T47D (cell line): ENCODE results near the gene TFIP11.

Experiments used
- DNase-seq, 2 experiments: peaks; one replicate each; pipeline versions ENCODE4 v3.0.0 to v3.0.0-alpha.2; 2011 to 2012; ENCODE audit warnings: low read depth in 1 of 2, low spot score in 1 of 2
- JUND ChIP-seq: IDR thresholded peaks from 2 replicates; pipeline ENCODE4 v1.6.1; 2012; ENCODE audit warnings: low read depth
- in situ Hi-C: cut with HindIII; loops from 2 replicates; pipeline ENCODE4 v1.10.0; 2016; ENCODE audit warnings: low sequenced_read_pairs, low pct_unique_long_range_greater_than_20kb

Gene TFIP11

DNA sequence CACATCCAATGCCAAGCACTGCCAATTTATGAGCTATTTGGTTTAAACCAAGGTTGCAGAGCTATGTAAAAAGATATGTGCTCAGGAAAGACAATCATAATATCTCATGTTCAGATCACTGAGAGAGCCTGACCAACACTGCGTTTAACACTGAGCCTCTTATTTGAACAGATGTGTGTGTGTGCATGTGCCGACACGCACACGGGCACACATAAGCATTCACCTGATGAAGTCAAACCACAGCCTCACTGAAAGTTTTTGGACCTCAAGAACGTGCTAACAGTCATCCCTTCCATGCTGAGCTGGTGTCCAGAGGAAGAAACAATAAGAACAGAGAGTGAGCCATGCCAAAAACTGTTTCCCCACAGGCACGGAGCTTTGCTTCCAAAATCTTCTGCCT, 52.1 kb downstream of the TFIP11 start:
- no peak for TF ChIP-seq JUND
- DNase-seq, result no peak
- in situ Hi-C loops, result no loop called here

DNA sequence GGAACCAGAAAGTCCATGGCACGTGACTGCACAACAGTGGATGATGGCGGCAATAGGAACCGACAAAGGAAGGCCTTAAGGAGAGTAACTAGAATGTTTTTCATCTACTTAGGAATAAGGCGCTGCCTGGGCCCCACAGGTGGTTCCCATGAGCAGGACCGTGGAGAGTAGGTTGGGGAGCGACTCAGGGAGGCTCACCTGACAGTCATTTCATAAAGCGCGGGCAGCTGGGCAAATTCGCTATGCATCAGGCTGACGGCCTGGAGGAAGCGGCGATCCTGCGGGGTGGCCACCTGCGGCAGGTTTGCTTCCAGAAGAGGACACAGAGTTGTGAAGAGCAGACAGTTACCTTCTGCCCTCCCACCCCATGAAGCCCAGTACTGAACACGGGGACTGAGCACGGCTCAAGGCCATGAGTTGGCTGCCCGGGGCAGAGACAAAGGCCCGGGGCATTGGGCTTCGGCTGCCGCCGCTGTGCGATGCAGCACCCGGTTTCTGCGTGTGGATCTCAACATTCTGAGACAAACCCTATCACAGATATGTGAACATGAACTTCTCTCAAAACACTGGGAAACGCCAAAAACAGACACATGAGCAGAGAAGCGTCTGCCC, 54.5 kb downstream of the TFIP11 start:
- no peak for TF ChIP-seq JUND
- in situ Hi-C loops, result no loop called here

DNA sequence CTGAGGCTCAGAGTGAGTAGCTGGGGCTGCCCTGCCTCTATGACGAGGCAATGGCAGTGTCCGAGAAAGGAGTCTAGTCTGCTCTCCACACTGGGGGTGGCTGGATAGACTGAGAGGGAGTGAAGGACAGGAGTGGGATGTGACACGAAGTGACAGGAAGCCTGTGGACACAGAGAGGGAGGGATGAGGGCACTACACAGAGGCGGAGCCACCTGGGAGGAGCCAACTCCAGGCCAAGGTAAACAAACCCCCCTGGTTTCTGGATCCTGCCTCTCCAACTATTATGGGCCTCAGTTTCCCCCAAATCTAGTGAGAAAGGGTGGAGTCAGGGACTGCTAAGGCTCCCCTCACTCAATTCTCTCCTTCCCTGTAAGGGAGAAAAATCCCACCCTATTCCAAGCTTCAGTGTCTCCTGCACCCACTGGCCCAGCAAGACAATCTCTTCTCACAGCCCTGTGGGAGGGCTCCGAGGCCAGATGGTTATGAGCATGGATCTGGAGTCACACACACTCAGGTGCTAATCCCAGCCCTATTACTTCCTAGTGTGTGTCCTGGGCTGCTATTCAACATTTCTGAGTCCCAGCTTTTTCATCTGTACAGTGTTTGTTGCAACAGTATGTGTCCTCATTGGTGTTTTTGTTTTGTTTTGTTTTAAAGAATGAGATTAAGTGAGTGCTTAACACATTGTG, 58.3 kb downstream of the TFIP11 start:
- in situ Hi-C loops, result no loop called here
- no peak for TF ChIP-seq JUND
- DNase-seq, result no peak

More for the DNA sequence above, 54.5 kb downstream of the TFIP11 start:
- no peak for DNase-seq

DNA sequence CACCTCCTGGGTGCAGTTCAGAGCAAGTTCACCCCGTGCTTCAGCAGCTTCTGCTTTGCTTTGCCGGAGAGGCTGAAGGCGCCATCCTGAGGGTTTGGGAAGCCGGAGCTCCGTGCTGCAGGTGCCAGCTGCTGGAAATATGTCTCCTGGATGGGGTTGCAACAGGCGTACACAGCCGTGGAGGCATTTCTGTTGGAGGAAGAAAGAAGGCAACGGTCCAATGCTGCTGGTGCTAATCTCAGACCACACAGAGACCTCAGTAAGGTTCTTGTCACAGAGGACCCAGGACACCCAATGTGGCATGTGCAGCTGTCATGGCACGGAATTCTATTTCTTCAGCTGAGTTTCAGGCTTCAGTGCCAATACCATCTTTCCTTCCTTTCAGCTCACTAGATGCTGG, 59.1 kb downstream of the TFIP11 start:
- no peak for TF ChIP-seq JUND
- in situ Hi-C loops, result no loop called here
- no peak for DNase-seq

DNA sequence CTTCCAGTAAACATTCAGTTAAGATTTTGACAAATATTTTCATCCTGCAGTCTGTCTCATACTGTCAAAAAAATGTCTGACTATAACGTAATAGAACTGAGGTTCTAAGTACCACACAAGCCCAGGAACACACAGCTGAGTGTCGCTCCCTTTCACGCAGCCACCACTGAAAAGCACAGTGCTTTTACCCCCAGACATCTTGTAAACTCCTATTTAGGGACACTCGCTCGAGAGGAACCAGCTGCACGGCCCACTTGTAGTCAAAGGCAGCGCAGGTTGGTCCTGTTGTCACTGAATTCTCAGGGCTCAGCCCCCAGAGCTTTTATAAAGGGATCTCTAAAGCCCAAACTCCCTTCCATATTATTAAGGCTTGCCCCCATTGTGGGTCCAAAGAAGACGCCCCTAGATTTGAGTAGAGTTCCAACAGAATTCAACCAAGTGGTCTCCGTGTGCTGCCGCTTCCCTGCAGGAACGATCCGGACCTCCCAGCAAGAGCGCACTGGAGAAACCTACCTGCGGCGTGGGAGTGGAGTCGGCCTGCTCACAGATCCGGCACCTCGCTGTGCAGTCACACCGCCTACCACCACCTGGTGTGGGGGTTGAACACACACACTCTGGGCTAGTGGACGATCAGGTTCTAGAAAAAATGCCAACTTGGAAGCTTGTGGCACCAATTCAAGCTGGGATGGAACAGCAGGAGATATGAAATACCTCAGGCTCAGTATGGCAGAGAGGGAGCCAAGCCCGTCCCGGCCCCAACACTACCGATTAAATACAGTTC, 59.8 kb downstream of the TFIP11 start:
- DNase-seq, result no peak
- in situ Hi-C loops, result no loop called here
- no peak for TF ChIP-seq JUND

DNA sequence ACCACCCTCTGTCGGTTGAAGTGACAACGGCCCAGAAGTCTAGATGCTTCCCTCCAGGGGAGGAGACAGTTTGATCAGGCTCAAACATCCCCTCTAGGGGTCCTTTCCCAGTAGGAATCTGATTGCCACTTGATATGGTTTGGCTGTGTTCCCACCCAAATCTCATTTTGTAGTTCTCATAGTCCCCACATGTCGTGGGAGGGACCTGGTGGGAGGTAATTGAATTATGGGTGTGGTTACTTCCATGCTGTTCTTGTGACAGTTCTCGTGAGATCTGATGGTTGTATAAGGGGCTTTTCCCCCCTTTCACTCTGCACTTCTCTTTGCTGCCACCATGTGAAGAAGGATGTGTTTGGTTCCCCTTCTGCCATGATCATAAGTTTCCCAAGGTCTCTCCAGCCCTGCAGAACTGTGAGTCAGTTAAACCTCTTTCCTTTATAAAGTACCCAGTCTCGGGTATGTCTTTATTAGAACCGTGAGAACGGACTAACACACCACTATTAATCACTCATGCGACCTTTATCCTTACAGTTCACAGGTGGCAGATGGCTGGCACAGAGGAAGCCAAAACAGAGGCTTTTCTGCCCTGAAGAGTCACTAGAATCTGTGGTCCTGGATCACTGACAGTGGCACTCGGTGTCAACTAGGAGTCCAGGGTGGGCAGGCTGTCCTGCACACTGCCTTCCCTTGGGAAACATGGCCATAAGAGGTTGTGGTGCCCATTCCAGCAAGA, 61.7 kb downstream of the TFIP11 start:
- in situ Hi-C loops, result no loop called here
- no peak for TF ChIP-seq JUND
- no peak for DNase-seq

DNA sequence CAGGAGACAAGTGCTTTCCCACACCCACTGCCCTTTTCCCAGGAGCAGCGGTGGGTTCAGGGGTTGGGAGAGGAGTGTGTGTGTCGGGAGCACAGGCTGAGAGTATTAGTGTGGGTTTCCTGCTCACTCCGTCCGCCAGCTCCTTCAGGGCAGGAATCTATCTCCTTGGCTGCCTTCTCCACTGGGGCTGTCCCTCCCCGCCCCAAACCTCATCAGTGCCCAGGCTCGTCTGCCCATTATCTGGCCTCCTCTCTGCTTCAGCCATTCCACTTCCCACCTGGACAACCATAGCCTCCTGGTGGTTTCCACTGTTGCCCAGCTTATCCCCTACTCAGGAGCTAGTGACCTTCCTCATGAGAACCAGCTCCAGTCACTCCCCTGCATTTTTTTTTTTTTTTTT, 63.3 kb downstream of the TFIP11 start:
- no peak for DNase-seq
- in situ Hi-C loops, result no loop called here
- no peak for TF ChIP-seq JUND

DNA sequence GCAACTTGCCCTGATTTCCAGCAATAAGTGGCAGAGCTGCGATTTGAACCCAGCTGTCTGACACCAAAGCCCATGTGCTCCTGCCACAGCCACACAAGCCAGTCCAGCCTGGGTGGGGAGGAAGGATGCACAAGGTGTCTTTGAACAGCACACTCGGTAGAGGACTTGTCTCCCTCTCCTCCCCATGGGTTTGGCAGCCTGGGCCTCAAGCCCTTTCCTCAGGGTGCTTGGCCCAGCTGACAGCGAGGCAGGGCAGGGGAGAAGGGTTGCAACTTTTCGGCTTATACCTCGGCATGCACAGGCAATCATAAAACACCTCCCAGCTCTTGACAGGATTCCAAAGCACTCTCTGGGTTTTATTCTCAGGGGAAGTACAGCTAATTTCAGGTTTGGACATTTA, 63.9 kb downstream of the TFIP11 start:
- in situ Hi-C loops, result no loop called here
- DNase-seq, result no peak
- TF ChIP-seq JUND, result no peak

DNA sequence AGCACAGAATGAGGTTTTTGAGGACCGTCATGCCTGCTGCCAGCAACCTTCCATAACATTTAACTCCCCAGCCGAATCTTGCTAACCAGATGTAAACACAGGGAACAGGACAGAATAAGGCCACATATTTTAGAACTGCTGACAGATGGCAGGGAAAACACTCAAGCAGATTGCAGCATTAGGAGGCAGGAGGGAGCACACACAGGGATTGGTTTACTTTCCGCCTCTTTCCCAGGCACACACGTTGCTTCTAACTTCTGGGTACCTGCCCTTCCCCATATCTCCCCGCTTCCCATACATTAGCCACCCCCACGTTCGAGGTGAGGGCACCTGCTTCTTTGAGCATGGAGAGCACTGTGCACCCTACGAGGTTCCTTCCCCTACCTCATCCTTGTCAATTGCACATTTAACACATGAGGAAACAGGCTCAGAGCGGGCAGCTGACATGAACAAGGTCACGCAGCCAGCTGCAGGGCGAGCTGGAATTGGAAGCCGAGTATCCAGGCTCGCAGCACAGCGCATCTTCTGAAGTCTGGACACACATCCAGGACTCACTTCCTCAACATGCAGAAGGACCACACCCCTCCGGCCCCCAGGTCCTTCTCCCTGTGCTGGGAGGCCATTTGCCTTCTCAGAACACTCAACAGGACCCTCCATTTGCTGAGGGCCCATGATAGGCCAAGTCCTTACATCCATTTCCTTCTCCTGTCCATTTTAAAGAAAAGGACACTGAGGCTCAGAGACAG, 64.5 kb downstream of the TFIP11 start:
- no peak for TF ChIP-seq JUND
- in situ Hi-C loops, result no loop called here
- DNase-seq, result no peak

DNA sequence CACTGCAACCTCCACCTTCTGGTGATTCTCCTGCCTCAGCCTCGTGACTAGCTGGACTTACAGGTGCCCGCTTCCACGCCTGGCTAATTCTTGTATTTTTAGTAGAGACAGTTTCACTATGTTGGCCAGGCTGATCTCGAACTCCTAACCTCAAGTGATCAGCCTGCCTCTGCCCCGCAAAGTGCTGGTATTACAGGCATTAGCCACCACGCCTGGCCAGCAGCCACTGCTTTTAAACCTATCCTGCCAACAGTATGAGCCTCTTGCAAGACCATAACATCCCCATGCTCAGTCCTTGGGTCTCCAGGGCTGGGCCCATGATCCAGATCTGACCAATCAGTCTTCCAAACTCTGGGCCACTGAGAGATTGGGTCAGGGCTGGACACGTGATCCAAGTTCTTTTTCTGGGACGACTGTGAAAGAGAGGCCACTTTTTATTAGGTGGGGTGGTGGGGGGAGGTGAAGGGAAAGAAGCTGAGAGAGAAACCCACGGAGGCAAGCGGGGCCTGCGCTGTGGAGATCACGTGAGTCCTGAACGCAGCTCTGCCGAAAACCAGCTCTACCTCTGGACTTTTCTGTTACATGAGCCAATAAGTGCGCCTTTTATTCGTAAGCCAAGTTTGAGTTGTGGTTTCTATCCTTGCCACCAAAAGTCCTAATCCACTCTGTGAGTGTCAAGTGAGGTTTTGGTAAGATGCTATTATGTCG, 65.3 kb downstream of the TFIP11 start:
- DNase-seq, result no peak
- TF ChIP-seq JUND, result no peak
- in situ Hi-C loops, result no loop called here

DNA sequence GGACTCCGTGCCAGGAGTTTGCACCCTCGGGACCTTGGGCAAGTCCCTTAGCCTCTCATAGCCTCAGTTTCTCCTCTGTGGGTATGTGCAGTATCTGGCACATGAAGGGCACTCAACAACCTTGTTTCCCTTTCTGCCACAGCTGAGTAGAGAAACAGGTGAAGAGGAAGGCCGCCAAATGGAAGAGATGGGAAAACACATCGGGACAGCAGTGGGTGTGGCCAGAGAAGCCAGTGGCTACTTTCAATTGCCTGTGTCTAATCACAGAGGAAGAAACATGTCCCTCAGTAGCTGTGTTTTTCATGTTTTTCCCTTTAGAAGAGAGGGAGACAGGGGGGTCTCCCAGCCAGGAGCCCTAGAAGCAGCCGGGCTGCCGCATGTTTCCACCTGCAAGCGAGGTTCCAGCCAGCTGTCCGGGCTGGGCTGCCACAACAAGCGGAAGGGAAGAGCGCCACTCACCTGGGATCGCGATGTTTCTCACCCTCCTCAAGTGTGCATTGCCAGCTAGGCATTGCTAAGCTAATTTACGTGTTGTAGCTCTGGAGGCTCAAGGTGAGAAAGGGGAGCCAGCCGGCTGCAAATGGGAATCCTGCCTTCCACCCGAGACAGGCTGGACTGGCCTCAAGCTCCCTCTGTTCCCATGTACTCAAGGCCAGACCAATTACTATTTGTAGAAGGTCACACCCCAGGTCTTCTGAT, 66.5 kb downstream of the TFIP11 start:
- no peak for DNase-seq
- in situ Hi-C loops, result no loop called here
- no peak for TF ChIP-seq JUND
